SK-N-SH (cell line): Measurements from ENCODE around the gene PCDHGB4. TPM values are rescaled to one million over a fixed set of nuclear protein-coding genes. Genes with fewer than 3 reads are reported as not detected.
"Not testable (repeated sequence)": the region's sequence is repeated elsewhere in the genome, so short reads cannot be mapped to it uniquely, and the experiment has no call there.

Experiments
- CTCF ChIA-PET: fragments of 300-600, 350-600 bp; formaldehyde crosslinking; extraction: SDS; loops from one replicate; lab custom pipeline; 2021; lab: Yijun Ruan, JAX
- POLR2A ChIA-PET: fragments of 350-600 bp; sonication (Branson Sonifier 250); formaldehyde crosslinking; extraction: SDS; loops from one replicate; lab custom pipeline; 2020; ENCODE audit warnings: antibody characterized with exemption, inconsistent platforms; lab: Yijun Ruan, JAX
- DNase-seq: peaks from one replicate; pipeline ENCODE4 v3.0.0; 2012
- H2AFZ ChIP-seq: fragments of 200-600 bp; sonication (generic); 2 replicates; pipeline ENCODE4 v1.8.1; 2016; ENCODE audit warnings: antibody characterized with exemption, mild to moderate bottlenecking, low read depth
- H3F3A ChIP-seq: fragments of 200-600 bp; sonication (generic); replicated peaks from 2 replicates; pipeline ENCODE3; 2016; ENCODE audit warnings: antibody characterized with exemption, mild to moderate bottlenecking; ENCODE audit not compliant: insufficient read depth
- H3K27ac ChIP-seq, 2 experiments: fragments of 200-500 bp in 1 of 2; fragments of 200-600 bp in 1 of 2; sonication (Bioruptor generic) in 1 of 2; sonication (generic), shearing (Covaris generic) in 1 of 2; 2 replicates each; pipeline versions ENCODE4 v1.5.1 to v1.6.1; 2014 to 2016; ENCODE audit warnings: low read depth in 2 of 2, inconsistent platforms in 1 of 2, low read length in 1 of 2, mild to moderate bottlenecking in 1 of 2, mixed read lengths in 1 of 2
- H3K27me3 ChIP-seq: fragments of 200-600 bp; sonication (generic), shearing (Covaris generic); 2 replicates; pipeline ENCODE4 v1.6.1; 2016; ENCODE audit warnings: mixed run types; ENCODE audit not compliant: insufficient read depth
- H3K36me3 ChIP-seq, 2 experiments: fragments of 200-500 bp in 1 of 2; fragments of 200-600 bp in 1 of 2; sonication (Bioruptor generic) in 1 of 2; sonication (generic) in 1 of 2; replicated peaks in 1 of 2; 2 replicates each; pipeline versions ENCODE3 to v1.5.1; 2014 to 2016; ENCODE audit warnings: low read length in 1 of 2, mild to moderate bottlenecking in 1 of 2; ENCODE audit not compliant: insufficient read depth in 2 of 2, control insufficient read depth in 1 of 2
- H3K4me1 ChIP-seq, 2 experiments: fragments of 200-500 bp in 1 of 2; fragments of 200-600 bp in 1 of 2; sonication (Bioruptor generic) in 1 of 2; sonication (generic), shearing (Covaris generic) in 1 of 2; 2 replicates each; pipeline versions ENCODE4 v1.5.1 to v1.6.1; 2014 to 2016; ENCODE audit warnings: low read depth in 1 of 2, low read length in 1 of 2, mixed run types in 1 of 2; ENCODE audit not compliant: insufficient read depth in 2 of 2, control insufficient read depth in 1 of 2
- H3K4me2 ChIP-seq: fragments of 200-600 bp; sonication (generic), shearing (Covaris generic); 2 replicates; pipeline ENCODE4 v1.6.1; 2017; ENCODE audit warnings: mixed run types
- H3K4me3 ChIP-seq, 2 experiments: fragments of 200-500 bp in 1 of 2; fragments of 200-600 bp in 1 of 2; sonication (Bioruptor generic) in 1 of 2; sonication (generic), shearing (Covaris generic) in 1 of 2; 2 replicates each; pipeline versions ENCODE4 v1.5.1 to v1.8.1; 2014 to 2016; ENCODE audit warnings: low read depth in 2 of 2, inconsistent platforms in 1 of 2, low read length in 1 of 2, mild to moderate bottlenecking in 1 of 2, mixed read lengths in 1 of 2, moderate library complexity in 1 of 2
- H3K79me2 ChIP-seq: fragments of 200-600 bp; sonication (generic); 2 replicates; pipeline ENCODE4 v1.8.1; 2017; ENCODE audit warnings: mild to moderate bottlenecking; ENCODE audit not compliant: insufficient read depth
- H3K9ac ChIP-seq: fragments of 200-600 bp; sonication (generic); 2 replicates; pipeline ENCODE4 v1.6.1; 2017; ENCODE audit warnings: mixed run types
- H3K9me2 ChIP-seq: fragments of 200-600 bp; sonication (generic); 2 replicates; pipeline ENCODE4 v1.6.1; 2017; ENCODE audit warnings: mixed run types
- H3K9me3 ChIP-seq: fragments of 200-600 bp; sonication (generic); 2 replicates; pipeline ENCODE4 v1.6.1; 2017; ENCODE audit warnings: mixed run types, mild to moderate bottlenecking, moderate library complexity
- H4K20me1 ChIP-seq: fragments of 200-600 bp; sonication (generic); 2 replicates; pipeline ENCODE4 v1.6.1; 2017; ENCODE audit warnings: mild to moderate bottlenecking, mixed run types; ENCODE audit not compliant: insufficient read depth
- CTCF ChIP-seq: fragments of 200-600 bp; sonication (generic); IDR thresholded peaks from 2 replicates; pipeline ENCODE4 v1.6.1; 2017; ENCODE audit warnings: antibody characterized with exemption, mild to moderate bottlenecking, moderate library complexity
- IRF3 ChIP-seq: fragments of 150-350 bp; IDR thresholded peaks from 2 replicates; pipeline ENCODE4 v1.6.1; 2016; ENCODE audit warnings: mild to moderate bottlenecking, low read depth, low read length
- RAD21 ChIP-seq: IDR thresholded peaks from 2 replicates; pipeline ENCODE4 v1.6.1; 2012; ENCODE audit warnings: mild to moderate bottlenecking, low read length
- WGBS: methylation state at CpG from one replicate; pipeline ENCODE4 v1.1.6; 2017; ENCODE audit warnings: low lambda C conversion rate; 5-methylcytosine and 5-hydroxymethylcytosine counted together
- polyA plus RNA-seq, 3 experiments: library from polyadenylated mRNA; depleted of rRNA; stranded (reverse); fragments of >200 nt; gene quantifications; 2 replicates each; pipeline ENCODE4 v1.2.3, GENCODE V29; 2012
- TF ChIP-seq, protein P1 (sequence below): IDR thresholded peaks from 2 replicates; pipeline ENCODE4; 2012

PCDHGB4 gene
- polyA plus RNA-seq (2012; rRNA removed) = 0.37 and 0.64 TPM in 2 replicates
- polyA plus RNA-seq (2012; cell fraction: cytosol; rRNA removed) = 0.31 and 0.33 TPM in 2 replicates
- polyA plus RNA-seq (2012; cell fraction: nucleus; rRNA removed) = 2.4 and 2.7 TPM in 2 replicates

GRCh38 chr5:141387557-141388311 is at the start of gene PCDHGB4:
TSS of gene PCDHGB4 (plus strand) at chr5:141387698. CDS start at chr5:141387885, 187 bp downstream.
- H3K9ac ChIP-seq, H3K4me3 ChIP-seq, DNase-seq, H3K9me2 ChIP-seq, H3K4me1 ChIP-seq, H3K27ac ChIP-seq, H3K4me2 ChIP-seq, H2AFZ ChIP-seq, H3K27me3 ChIP-seq, H3K9me3 ChIP-seq, POLR2A ChIA-PET, H4K20me1 ChIP-seq, H3K79me2 ChIP-seq, H3F3A ChIP-seq: not testable (repeated sequence)
- peak; percentile 8; the same call in 1 of the 2 replicates for TF ChIP-seq CTCF
- CTCF ChIA-PET = interaction anchor here (2.0 kb wide), 1 partner anchor 170 kb away, joined by 5 read pairs; no protein-coding TSS in a partner anchor
- WGBS = 80% methylated on average over 21 of the region's 40 CpGs
- H3K36me3 ChIP-seq = peaks cover 0 to 13% of the 10 kb centered on the region in 2 experiments

DNA sequence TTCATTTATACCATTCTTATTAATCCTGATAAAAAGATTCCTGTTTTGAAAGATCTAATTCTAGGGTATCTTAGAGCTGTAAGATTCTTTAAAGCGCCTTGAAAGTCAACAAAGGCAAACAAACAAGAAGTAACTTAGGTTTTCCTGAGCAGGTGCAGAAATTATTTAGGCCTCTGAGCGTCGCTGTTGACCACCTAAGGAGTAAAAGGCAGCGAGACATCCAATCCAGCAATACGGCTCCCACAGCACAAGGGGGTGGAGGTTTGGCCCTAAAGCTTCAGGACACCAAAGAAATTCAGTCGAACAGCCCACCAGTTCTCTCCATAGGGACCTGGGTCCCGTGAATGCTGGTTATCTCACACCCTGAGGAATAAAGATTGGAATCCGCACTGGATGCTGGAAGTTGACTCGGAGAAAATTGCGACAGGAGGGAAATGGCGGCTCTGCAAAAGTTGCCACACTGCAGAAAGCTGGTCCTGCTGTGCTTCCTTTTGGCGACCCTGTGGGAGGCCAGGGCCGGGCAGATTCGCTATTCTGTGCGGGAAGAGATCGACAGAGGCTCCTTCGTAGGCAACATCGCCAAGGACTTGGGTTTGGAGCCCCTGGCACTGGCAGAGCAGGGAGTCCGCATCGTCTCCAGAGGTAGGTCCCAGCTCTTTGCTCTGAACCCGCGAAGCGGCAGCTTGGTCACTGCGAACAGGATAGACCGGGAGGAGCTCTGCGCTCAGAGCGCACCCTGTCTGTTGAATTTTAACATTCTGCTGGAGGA is 48.8 kb upstream of the PCDHGB4 start, which contains the start of gene PCDHGA2:
PCDHGA2 (plus strand) TSS at position 223 of the 769 bp plus-strand sequence.
- H3K9me3 ChIP-seq = peaks cover 14% of the 10 kb centered on the region
- TF ChIP-seq, protein P1, sequence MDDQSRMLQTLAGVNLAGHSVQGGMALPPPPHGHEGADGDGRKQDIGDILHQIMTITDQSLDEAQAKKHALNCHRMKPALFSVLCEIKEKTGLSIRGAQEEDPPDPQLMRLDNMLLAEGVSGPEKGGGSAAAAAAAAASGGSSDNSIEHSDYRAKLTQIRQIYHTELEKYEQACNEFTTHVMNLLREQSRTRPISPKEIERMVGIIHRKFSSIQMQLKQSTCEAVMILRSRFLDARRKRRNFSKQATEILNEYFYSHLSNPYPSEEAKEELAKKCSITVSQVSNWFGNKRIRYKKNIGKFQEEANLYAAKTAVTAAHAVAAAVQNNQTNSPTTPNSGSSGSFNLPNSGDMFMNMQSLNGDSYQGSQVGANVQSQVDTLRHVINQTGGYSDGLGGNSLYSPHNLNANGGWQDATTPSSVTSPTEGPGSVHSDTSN = no peak
- TF ChIP-seq CTCF = peak; percentile 43
- peak; percentile 47 for TF ChIP-seq RAD21
- TF ChIP-seq IRF3 = no peak
- H3K9ac ChIP-seq = no peak within 1 kb of the TSS
- H3K4me3 ChIP-seq = peak within 1 kb of the TSS in 1 of 2 experiments; percentile 17; a peak in 1 of 4 replicates
- no peaks in the 10 kb centered on the region for H3K36me3 ChIP-seq
- 51% methylated on average over 16 of the region's 27 CpGs for WGBS
- H3K4me2 ChIP-seq = no peak within 1 kb of the TSS
- H3K27ac ChIP-seq = no peak within 1 kb of the TSS
- no peak within 1 kb of the TSS for H2AFZ ChIP-seq
- POLR2A ChIA-PET = interaction anchor here (0.7 kb wide), 1 partner anchor 225 kb away, joined by 4 read pairs; no protein-coding TSS in a partner anchor
- no peaks in the 10 kb centered on the region for H3K79me2 ChIP-seq
- no peaks in the 10 kb centered on the region for H3K4me1 ChIP-seq
- H3K9me2 ChIP-seq = no peaks in the 10 kb centered on the region
- H4K20me1 ChIP-seq = no peaks in the 10 kb centered on the region
- CTCF ChIA-PET = interaction anchor here (0.6 to 2.9 kb wide), 14 partner anchors 9 to 254 kb away, joined by 3 to 11 read pairs (median 5); partner anchors contain the start of genes PCDHB14, PCDHGA1 and TAF7
- no peaks in the 10 kb centered on the region for H3K27me3 ChIP-seq
- peak; percentile 46 for DNase-seq
- no peaks in the 10 kb centered on the region for H3F3A ChIP-seq

- H3K27ac ChIP-seq, DNase-seq, H3K4me1 ChIP-seq, H3K4me2 ChIP-seq, H3K27me3 ChIP-seq, H2AFZ ChIP-seq, H3K9me3 ChIP-seq, H3K9ac ChIP-seq, H3K9me2 ChIP-seq, H4K20me1 ChIP-seq, H3F3A ChIP-seq, H3K4me3 ChIP-seq, POLR2A ChIA-PET, H3K79me2 ChIP-seq, H3K36me3 ChIP-seq: not testable (repeated sequence)
- WGBS = 61% methylated on average over 27 of the region's 45 CpGs
- CTCF ChIA-PET = interaction anchor here (2.9 kb wide), 1 partner anchor 217 kb away, joined by 11 read pairs; no protein-coding TSS in a partner anchor
Measured at GRCh38 chr5:141340781-141341354, 46.6 kb upstream of the PCDHGB4 start.
